ENCODE data around the gene PLCB3. TPM values are rescaled to one million over a fixed set of nuclear protein-coding genes. Genes with fewer than 3 reads are reported as not detected.

The PLCB3 gene
- total and polyA plus RNA-seq, 2 donors (not counting 1 experiment from before 2014, with no cell fraction given) = 17.2 to 37.2 TPM

- no peak for DNase-seq (ENCODE audit: low read depth in 2 of 2)
- no peaks in the 10 kb centered on the region for H4K20me1 ChIP-seq (ENCODE audit: control insufficient read depth, extremely low read depth, insufficient read depth, low read length)
- TF ChIP-seq CTCF (conservative IDR thresholded peaks at IDR 0.05 in 1 of 2, IDR thresholded peaks at IDR 0.05 in 1 of 2; ENCODE audit: low read depth in 1 of 2, low read length in 2 of 2) (no peak), EZH2 (IDR thresholded peaks at IDR 0.05; ENCODE audit: low read length, missing control alignments) (peak; percentile 18)
- H3K9ac ChIP-seq (ENCODE audit: insufficient read depth, low read length) = no peak overlapping the region
- H3K4me3 ChIP-seq (replicated peaks in 1 of 4; ENCODE audit: control extremely low read depth in 1 of 4, insufficient read depth in 1 of 4, low read depth in 3 of 4, low read length in 4 of 4) = no peak overlapping the region
- H2AFZ ChIP-seq (ENCODE audit: low read length) = no peak overlapping the region
- no peak overlapping the region for H3K4me2 ChIP-seq (ENCODE audit: extremely low read depth, insufficient read depth, low read length)
- peaks cover 4% of the 10 kb centered on the region for H3K4me1 ChIP-seq (ENCODE audit: control insufficient read depth, extremely low read depth, insufficient read depth, low read length)
- H3K9me3 ChIP-seq (ENCODE audit: control insufficient read depth, insufficient read depth, low read depth, low read length) = no peaks in the 10 kb centered on the region
- H3K79me2 ChIP-seq (ENCODE audit: control insufficient read depth, insufficient read depth, low read length) = no peaks in the 10 kb centered on the region
- no peak overlapping the region for H3K27ac ChIP-seq (ENCODE audit: insufficient read depth, low read length)
- H3K36me3 ChIP-seq (ENCODE audit: control insufficient read depth, insufficient read depth, low read length) = no peaks in the 10 kb centered on the region
- H3K27me3 ChIP-seq (ENCODE audit: control insufficient read depth, insufficient read depth, low read length) = peaks cover 70% of the 10 kb centered on the region
Observed at GRCh38 chr11:64296236-64296635, 44.9 kb downstream of the PLCB3 start.

- Histone ChIP-seq H3K9me3 (ENCODE audit: control insufficient read depth, insufficient read depth, low read depth, low read length) (no peaks in the 10 kb centered on the region), H3K27me3 (ENCODE audit: control insufficient read depth, insufficient read depth, low read length) (peaks cover 65% of the 10 kb centered on the region), H4K20me1 (ENCODE audit: control insufficient read depth, extremely low read depth, insufficient read depth, low read length) (no peaks in the 10 kb centered on the region), H3K79me2 (ENCODE audit: control insufficient read depth, insufficient read depth, low read length) (no peaks in the 10 kb centered on the region), H3K4me1 (ENCODE audit: control insufficient read depth, extremely low read depth, insufficient read depth, low read length) (peaks cover 4% of the 10 kb centered on the region), H2AFZ (ENCODE audit: low read length) (no peak overlapping the region), H3K27ac (ENCODE audit: insufficient read depth, low read length) (no peak overlapping the region), H3K36me3 (ENCODE audit: control insufficient read depth, insufficient read depth, low read length) (no peaks in the 10 kb centered on the region), H3K4me3 (replicated peaks in 1 of 4; ENCODE audit: control extremely low read depth in 1 of 4, insufficient read depth in 1 of 4, low read depth in 3 of 4, low read length in 4 of 4) (no peak overlapping the region), H3K9ac (ENCODE audit: insufficient read depth, low read length) (no peak overlapping the region), H3K4me2 (ENCODE audit: extremely low read depth, insufficient read depth, low read length) (no peak overlapping the region)
- TF ChIP-seq CTCF (conservative IDR thresholded peaks at IDR 0.05 in 1 of 2, IDR thresholded peaks at IDR 0.05 in 1 of 2; ENCODE audit: low read depth in 1 of 2, low read length in 2 of 2) (no peak), EZH2 (IDR thresholded peaks at IDR 0.05; ENCODE audit: low read length, missing control alignments) (no peak)
- DNase-seq (ENCODE audit: low read depth in 2 of 2) = no peak
Observed at GRCh38 chr11:64296830-64297698, 45.7 kb downstream of the PLCB3 start.

GRCh38 chr11:64297699-64298358 is 46.5 kb downstream of the PLCB3 start:
- Histone ChIP-seq H3K27me3 (ENCODE audit: control insufficient read depth, insufficient read depth, low read length) (peaks cover 57% of the 10 kb centered on the region), H3K4me2 (ENCODE audit: extremely low read depth, insufficient read depth, low read length) (no peak overlapping the region), H3K27ac (ENCODE audit: insufficient read depth, low read length) (no peak overlapping the region), H2AFZ (ENCODE audit: low read length) (no peak overlapping the region), H4K20me1 (ENCODE audit: control insufficient read depth, extremely low read depth, insufficient read depth, low read length) (no peaks in the 10 kb centered on the region), H3K4me3 (replicated peaks in 1 of 4; ENCODE audit: control extremely low read depth in 1 of 4, insufficient read depth in 1 of 4, low read depth in 3 of 4, low read length in 4 of 4) (no peak overlapping the region), H3K9ac (ENCODE audit: insufficient read depth, low read length) (no peak overlapping the region), H3K9me3 (ENCODE audit: control insufficient read depth, insufficient read depth, low read depth, low read length) (no peaks in the 10 kb centered on the region), H3K79me2 (ENCODE audit: control insufficient read depth, insufficient read depth, low read length) (no peaks in the 10 kb centered on the region), H3K4me1 (ENCODE audit: control insufficient read depth, extremely low read depth, insufficient read depth, low read length) (peaks cover 4% of the 10 kb centered on the region), H3K36me3 (ENCODE audit: control insufficient read depth, insufficient read depth, low read length) (no peaks in the 10 kb centered on the region)
- TF ChIP-seq EZH2 (IDR thresholded peaks at IDR 0.05; ENCODE audit: low read length, missing control alignments) = no peak
- TF ChIP-seq CTCF (conservative IDR thresholded peaks at IDR 0.05 in 1 of 2, IDR thresholded peaks at IDR 0.05 in 1 of 2; ENCODE audit: low read depth in 1 of 2, low read length in 2 of 2) = no peak
- DNase-seq (ENCODE audit: low read depth in 2 of 2) = no peak

Measured in fibroblast of lung (primary cell).